Esophagus muscularis mucosa (tissue), 4 donors: Measurements from ENCODE around the gene RFTN1. TPM values are rescaled to one million over a fixed set of nuclear protein-coding genes. Genes with fewer than 3 reads are reported as not detected.
A peak's percentile ranks its signal among the peaks of the same experiment; 100 is the strongest.

Source experiments
- DNase-seq: peaks from one replicate; pipeline ENCODE4 v3.0.0-alpha.2; 2017; ENCODE audit errors: extremely low spot score
- H3K27ac ChIP-seq, 4 donors: fragments of 200-600 bp; sonication (generic); replicated peaks in 1 of 4; 1 replicate in 3 of 4; 2 replicates in 1 of 4; pipeline ENCODE4 v1.5.1; 2016 to 2019; ENCODE audit warnings: mild to moderate bottlenecking in 1 of 4
- H3K27me3 ChIP-seq, 4 donors: fragments of 200-600 bp; sonication (generic); one replicate each; pipeline versions ENCODE4 v1.5.1 to v1.6.0; 2016 to 2019
- H3K36me3 ChIP-seq, 4 donors: fragments of 200-600 bp; sonication (generic); one replicate each; pipeline ENCODE4 v1.5.1; 2016 to 2019
- H3K4me1 ChIP-seq, 4 donors: fragments of 200-600 bp; sonication (generic); one replicate each; pipeline ENCODE4 v1.5.1; 2016 to 2019
- H3K4me3 ChIP-seq, 4 donors: fragments of 200-600 bp; sonication (generic); 1 replicate in 2 of 4; 2 replicates in 2 of 4; pipeline ENCODE4 v1.5.1; 2016 to 2019; ENCODE audit warnings: mild to moderate bottlenecking in 4 of 4, moderate library complexity in 1 of 4
- H3K9me3 ChIP-seq, 4 donors: fragments of 200-600 bp; sonication (generic); 1 replicate in 3 of 4; 2 replicates in 1 of 4; pipeline ENCODE4 v1.5.1; 2016 to 2019
- CTCF ChIP-seq, 3 experiments: fragments of 200-600 bp in 2 of 3; fragments of 450-650 bp in 1 of 3; sonication (generic) in 2 of 3; IDR thresholded peaks; one replicate each; pipeline ENCODE4 v1.5.1; 2017 to 2019; ENCODE audit warnings: antibody characterized with exemption in 3 of 3, mild to moderate bottlenecking in 2 of 3, moderate library complexity in 1 of 3
- EP300 ChIP-seq: sonication (generic); formaldehyde crosslinking; IDR thresholded peaks from one replicate; pipeline ENCODE4 v1.6.1; 2017; ENCODE audit warnings: antibody characterized with exemption
- POLR2A ChIP-seq: fragments of 450-650 bp; IDR thresholded peaks from one replicate; pipeline ENCODE4 v1.6.1; 2017; ENCODE audit warnings: antibody characterized with exemption, moderate library complexity, mild to moderate bottlenecking, low read depth
- POLR2AphosphoS5 ChIP-seq, 2 donors: sonication (generic); formaldehyde crosslinking; IDR thresholded peaks; one replicate each; pipeline ENCODE4 v1.6.1; 2017; ENCODE audit warnings: antibody characterized with exemption in 2 of 2
- WGBS: methylation state at CpG from one replicate; pipeline ENCODE4 v1.1.5; 2018; 5-methylcytosine and 5-hydroxymethylcytosine counted together
- intact Hi-C: fragments of 100-400 bp; cut with DNase I; formaldehyde crosslinking; loops from one replicate; pipeline ENCODE4 v1.15.1; 2023
- total RNA-seq, 4 donors: library from RNA; depleted of rRNA; stranded (reverse); fragments of >200 nt; gene quantifications; one replicate each; pipeline versions ENCODE4 v1.1.0 to v1.2.1, GENCODE V29; 2016

The RFTN1 gene
- total RNA-seq, 4 donors from 2014 or later: 79.7 to 142 (median 104) TPM

GRCh38 chr3:16365491-16366128 lies 147.9 kb downstream of the RFTN1 start:
- DNase-seq: no peak
- peak overlapping the region; percentile 12 to 43 (median 34) for H3K27ac ChIP-seq
- H3K27me3 ChIP-seq: no peaks in the 10 kb centered on the region
- H3K4me3 ChIP-seq: no peak overlapping the region
- 76% methylated on average over 6 of the region's 6 CpGs for WGBS
- no peaks in the 10 kb centered on the region for H3K9me3 ChIP-seq
- no peak for TF ChIP-seq CTCF (IDR thresholded peaks at IDR 0.05)
- TF ChIP-seq EP300: no peak
- no peak for TF ChIP-seq POLR2AphosphoS5 (IDR thresholded peaks at IDR 0.05)
- TF ChIP-seq POLR2A: no peak
- peaks cover 26 to 31% (median 26%) of the 10 kb centered on the region in 4 donors for H3K4me1 ChIP-seq
- intact Hi-C loops: no loop called here
- H3K36me3 ChIP-seq: peaks cover 0 to 77% (median 38%) of the 10 kb centered on the region in 4 donors

GRCh38 chr3:16364963-16365362 lies 148.5 kb downstream of the RFTN1 start:
- no peak for TF ChIP-seq POLR2AphosphoS5 (IDR thresholded peaks at IDR 0.05)
- no peak for TF ChIP-seq POLR2A
- DNase-seq: no peak
- H3K4me3 ChIP-seq: no peak overlapping the region
- intact Hi-C loops: no loop called here
- H3K27me3 ChIP-seq: no peaks in the 10 kb centered on the region
- WGBS: 100% methylated on average over 2 of the region's 2 CpGs
- peaks cover 20 to 25% (median 20%) of the 10 kb centered on the region in 4 donors for H3K4me1 ChIP-seq
- H3K27ac ChIP-seq: no peak overlapping the region
- peaks cover 0 to 76% (median 37%) of the 10 kb centered on the region in 4 donors for H3K36me3 ChIP-seq
- no peaks in the 10 kb centered on the region for H3K9me3 ChIP-seq

GRCh38 chr3:16364323-16364722 lies 149.2 kb downstream of the RFTN1 start:
- Histone ChIP-seq H3K4me3 (no peak overlapping the region), H3K9me3 (no peaks in the 10 kb centered on the region), H3K27me3 (no peaks in the 10 kb centered on the region), H3K36me3 (peaks cover 0 to 69% (median 34%) of the 10 kb centered on the region in 4 donors), H3K4me1 (peaks cover 14 to 23% (median 15%) of the 10 kb centered on the region in 4 donors), H3K27ac (no peak overlapping the region)
- 97% methylated on average over 4 of the region's 4 CpGs for WGBS
- DNase-seq: no peak
- intact Hi-C loops: no loop called here
- TF ChIP-seq CTCF (IDR thresholded peaks at IDR 0.05): no peak
- no peak for TF ChIP-seq EP300
- no peak for TF ChIP-seq POLR2A

GRCh38 chr3:16363636-16364035 lies 149.9 kb downstream of the RFTN1 start:
- whole genome bisulfite sequencing: 99% methylated on average over 7 of the region's 7 CpGs
- no peak overlapping the region for H3K27ac ChIP-seq
- intact Hi-C loops: no loop called here

GRCh38 chr3:16362770-16363169 lies 150.7 kb downstream of the RFTN1 start:
- no peaks in the 10 kb centered on the region for H3K27me3 ChIP-seq
- TF ChIP-seq POLR2AphosphoS5 (IDR thresholded peaks at IDR 0.05): no peak
- no peak for TF ChIP-seq POLR2A
- no peak for TF ChIP-seq EP300
- TF ChIP-seq CTCF (IDR thresholded peaks at IDR 0.05): no peak
- H3K9me3 ChIP-seq: no peaks in the 10 kb centered on the region
- 97% methylated on average over 4 of the region's 4 CpGs for WGBS
- peaks cover 0 to 55% (median 24%) of the 10 kb centered on the region in 4 donors for H3K36me3 ChIP-seq
- H3K4me1 ChIP-seq: peaks cover 25 to 35% (median 27%) of the 10 kb centered on the region in 4 donors
- DNase-seq: no peak
- intact Hi-C loops: no loop called here
- H3K27ac ChIP-seq: peak overlapping the region in 1 of 4 donors; percentile 34
- no peak overlapping the region for H3K4me3 ChIP-seq

More at GRCh38 chr3:16363636-16364035, 149.9 kb downstream of the RFTN1 start:
- no peak for DNase-seq
- Histone ChIP-seq H3K4me3 (no peak overlapping the region), H3K9me3 (no peaks in the 10 kb centered on the region), H3K27me3 (no peaks in the 10 kb centered on the region), H3K4me1 (peaks cover 17 to 26% (median 19%) of the 10 kb centered on the region in 4 donors), H3K36me3 (peaks cover 0 to 63% (median 30%) of the 10 kb centered on the region in 4 donors)
- TF ChIP-seq CTCF (IDR thresholded peaks at IDR 0.05) (no peak), POLR2A (no peak), EP300 (no peak)
